HK-2 (cell line): ENCODE data around the gene ZYG11A.
A peak's percentile ranks its signal among the peaks of the same experiment; 100 is the strongest.

ENCODE experiments used
- DNase-seq: peaks from one replicate; pipeline ENCODE4 v3.0.0-alpha.2; 2018; ENCODE audit not compliant: unreplicated experiment

Gene ZYG11A

DNA sequence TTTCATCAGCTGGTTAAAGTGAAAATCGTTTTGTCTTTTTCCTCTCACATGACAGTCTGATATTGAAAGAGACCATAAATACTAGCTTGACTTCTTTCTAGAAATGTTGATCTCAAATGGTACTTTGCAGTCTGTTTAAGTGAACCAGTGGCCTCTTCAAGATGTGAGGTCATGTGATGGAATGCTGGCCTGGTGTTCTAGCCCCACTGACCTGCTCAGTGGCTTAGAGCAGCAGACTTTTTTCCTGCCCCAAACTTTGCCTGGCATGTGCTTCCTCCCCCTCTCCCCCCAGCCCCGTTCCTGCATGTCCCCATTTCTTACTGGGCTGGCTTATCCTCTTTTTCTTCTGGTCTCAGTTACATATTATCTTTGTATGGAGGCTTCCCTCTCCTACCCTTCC, 34.3 kb downstream of the ZYG11A start:
- DNase-seq = no peak

DNA sequence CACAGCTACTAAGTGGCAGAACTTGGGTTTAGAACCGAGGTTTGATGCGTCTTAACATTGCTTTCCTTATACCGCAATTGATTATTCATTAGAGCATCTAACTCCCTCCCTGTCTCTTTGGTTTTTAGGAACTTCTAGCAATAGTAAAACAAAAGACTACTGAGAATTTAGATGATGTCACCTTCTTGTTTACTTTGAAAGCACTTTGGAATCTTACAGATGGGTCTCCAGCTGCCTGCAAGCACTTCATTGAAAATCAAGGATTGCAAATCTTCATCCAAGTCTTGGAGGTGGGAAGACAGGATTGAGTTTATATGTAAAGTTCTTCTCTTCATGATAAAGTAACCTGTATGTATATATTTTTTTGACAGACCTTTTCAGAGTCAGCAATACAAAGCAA, 35.0 kb downstream of the ZYG11A start:
- DNase-seq = no peak

DNA sequence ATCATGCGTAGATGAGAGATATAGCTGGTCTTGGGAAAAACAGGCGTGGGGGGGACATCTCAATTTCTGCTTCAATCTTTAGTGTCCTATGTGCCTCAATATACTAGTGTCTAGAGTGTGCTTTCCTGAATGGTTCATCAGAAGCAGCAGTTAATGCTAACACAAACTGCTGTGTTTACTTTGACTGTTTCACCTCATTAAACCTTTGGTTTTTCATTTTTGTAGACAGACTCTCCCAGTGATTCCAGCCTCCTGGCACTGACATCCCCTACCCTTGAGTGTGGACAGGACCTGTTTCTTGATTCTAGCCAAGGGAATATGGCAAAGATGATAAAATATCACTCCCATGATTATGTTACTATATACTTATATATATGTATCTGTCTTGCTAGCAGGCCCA, 37.6 kb downstream of the ZYG11A start:
- no peak for DNase-seq

DNA sequence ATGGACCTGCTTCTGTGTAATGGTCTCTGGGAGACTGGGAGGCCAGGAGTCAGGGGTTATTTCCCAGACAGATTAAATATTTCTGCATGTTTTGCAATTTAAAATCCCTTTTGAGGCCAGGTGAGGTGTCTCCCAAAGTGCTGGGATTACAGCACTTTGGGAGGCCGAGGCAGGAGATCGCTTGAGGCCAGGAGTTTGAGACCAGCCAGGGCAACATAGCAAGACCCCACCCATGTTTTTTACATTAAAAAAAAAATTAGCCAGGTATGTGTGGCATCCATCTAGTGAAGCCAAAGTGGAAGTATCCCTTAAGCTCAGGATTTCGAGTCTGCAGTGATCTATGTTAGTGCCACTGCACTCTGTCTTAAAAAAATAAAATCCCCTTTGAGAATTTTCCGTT, 44.9 kb downstream of the ZYG11A start:
- DNase-seq = no peak

DNA sequence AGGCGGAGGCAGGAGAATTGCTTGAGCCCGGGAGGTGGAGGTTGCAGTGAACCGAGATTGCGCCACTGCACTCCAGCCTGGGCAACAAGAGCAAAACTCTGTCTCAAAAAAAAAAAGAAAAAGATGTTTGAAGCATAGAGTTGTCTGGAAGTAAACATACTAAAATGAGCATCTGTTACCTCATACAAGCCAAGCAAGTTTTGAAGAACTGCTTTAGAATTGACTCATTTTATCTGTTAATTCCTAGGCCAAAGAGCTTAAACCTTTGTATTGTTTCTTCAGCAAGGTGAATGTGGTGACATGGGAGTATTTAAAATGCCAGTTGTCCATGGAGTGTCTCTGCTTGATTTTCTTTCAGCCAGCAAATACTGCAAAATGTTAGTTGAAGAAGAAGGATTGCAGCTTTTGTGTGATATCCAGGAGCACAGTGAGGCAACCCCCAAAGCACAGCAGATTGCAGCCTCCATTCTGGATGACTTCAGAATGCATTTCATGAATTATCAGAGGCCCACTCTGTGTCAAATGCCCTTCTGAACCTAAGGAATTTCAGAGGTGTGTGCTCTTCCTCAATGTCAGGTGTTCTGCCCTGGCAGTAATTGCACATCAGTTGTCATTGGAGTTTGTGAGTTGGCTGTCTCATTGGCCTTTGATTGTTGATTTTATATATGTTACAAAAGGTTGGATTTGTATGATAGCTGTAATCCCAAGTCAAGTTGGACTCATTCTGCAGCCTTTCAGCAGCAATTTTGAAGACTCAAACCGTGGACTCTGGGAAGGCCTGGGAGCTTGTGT, 50.1 kb downstream of the ZYG11A start:
- DNase-seq = no peak

DNA sequence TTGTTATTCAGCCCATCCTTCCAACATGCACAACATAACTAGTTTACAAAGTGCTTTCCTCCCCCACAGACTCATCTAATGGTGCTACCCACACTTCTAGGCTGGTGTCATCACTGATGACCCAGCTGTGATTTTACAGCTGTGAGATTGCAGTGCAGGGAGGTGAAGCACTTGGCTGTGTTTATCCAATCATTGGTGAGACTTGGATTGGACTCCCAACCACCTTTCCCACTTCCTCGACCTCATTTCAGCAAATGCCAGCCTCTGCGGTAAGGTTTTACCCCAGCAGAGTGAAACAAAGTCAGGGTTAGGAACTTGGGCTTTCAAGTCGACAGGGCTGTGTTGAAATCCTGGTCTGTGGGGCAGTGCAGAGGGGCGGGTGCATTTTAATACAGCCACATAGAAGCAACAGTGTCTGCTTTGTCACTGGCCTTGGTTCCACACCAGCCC, 56.9 kb downstream of the ZYG11A start:
- no peak for DNase-seq

DNA sequence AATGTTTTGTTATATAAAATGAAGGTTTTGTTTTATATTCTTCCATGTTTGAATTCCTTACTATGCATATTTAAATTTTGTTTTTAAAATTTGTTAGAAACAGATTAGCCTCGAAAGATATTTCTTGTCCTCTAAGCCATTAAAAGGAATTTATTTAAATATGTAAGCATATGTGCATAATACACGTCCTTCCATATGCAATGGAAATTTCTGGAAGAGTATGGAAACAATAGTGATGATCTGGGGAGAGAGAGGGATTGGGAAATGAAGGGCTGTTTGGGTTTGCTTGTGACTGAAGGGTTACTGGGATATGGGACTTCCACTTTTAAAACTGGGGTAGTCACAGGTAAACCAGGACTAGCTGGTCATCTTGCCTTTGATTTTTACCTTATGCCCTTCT, 57.8 kb downstream of the ZYG11A start:
- DNase-seq = no peak

DNA sequence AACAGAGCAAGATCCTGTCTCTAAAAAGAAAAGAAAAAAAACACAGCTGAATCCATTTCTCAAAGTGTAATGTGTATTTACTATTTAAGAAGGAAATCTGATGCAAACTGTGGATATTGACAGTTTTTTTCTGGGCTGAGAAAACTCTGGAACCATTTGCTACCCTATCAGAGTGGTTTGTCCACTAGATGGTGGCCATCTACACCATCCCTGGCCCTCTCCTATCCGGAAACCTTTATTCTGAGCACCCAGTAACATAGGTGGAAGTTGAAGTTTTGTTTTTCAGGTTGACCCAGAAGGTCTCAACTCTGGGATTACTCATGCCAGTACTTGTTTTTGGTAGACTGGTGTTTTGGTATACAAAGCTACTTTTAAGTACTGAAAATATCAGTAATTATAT, 58.8 kb downstream of the ZYG11A start:
- DNase-seq = no peak

DNA sequence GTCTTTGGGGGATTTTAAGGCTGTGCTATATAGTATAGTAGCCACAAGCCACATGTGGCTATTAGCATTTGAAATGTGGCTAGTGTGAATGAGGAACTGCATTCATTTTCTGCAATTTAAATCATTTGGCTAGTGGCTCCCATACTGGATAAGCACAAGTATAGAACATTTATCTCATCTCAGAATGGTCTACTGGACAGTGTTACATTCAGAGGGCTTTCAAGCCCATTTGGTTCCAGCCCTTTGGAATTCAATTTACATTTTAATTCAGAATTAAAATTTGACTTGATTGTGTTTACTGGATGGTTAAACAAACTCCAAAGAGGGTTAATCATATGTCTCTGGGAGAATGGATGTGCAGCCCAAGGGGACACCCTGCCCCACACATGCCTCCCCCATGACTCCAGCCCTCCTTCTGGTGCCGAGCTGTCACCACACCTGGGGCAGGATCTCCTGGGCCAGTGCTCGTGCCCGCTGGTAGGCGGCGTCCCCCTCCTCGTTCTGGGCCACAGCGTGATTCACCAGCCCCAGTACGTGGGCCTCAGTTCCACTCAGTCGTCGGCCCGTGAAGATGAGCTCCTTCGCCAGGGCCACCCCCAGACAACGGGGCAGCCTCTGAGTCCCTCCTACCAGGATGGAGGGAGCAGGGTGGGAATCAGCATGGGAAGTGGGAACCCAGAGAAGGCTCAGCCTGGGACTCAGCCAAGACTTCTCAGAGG, 61.8 kb downstream of the ZYG11A start:
- DNase-seq = no peak

DNA sequence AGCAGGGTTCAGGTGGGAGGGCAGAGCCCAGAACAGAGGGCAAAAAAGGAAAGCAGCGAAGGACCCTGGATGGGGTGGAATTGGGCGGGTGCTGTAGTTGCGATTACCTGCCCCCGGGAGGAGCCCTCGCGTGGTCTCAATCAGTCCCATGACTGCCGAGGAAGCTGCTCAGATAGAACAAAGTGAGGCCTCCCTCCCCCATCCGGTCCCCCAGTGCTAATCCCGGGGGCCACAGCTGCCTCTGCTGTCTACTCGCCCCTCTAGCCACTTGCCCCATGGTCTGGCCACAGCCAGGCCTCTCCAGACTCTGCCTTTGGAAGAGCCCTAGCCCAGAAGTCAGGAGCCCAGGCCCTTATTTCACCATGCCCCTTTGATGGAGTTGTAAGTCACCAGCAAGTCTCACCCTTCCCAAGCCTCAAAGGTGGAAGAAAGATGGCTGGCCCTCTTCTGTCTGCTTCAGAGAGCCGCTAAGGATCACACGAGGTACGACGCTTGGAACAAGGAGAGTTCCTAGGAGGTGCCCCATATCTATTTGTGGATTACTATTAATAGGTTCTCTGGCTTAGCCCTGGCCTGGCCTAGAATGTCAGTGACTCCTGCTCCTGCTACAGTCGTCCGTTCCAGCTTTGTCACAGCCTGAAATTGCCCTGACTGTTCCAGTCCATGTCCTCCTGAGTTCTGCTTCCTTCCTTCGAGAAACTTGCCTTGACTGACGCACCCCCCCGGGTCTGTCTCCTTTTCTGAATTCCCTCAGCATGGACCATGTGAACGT, 62.6 kb downstream of the ZYG11A start:
- DNase-seq = peak; percentile 46

DNA sequence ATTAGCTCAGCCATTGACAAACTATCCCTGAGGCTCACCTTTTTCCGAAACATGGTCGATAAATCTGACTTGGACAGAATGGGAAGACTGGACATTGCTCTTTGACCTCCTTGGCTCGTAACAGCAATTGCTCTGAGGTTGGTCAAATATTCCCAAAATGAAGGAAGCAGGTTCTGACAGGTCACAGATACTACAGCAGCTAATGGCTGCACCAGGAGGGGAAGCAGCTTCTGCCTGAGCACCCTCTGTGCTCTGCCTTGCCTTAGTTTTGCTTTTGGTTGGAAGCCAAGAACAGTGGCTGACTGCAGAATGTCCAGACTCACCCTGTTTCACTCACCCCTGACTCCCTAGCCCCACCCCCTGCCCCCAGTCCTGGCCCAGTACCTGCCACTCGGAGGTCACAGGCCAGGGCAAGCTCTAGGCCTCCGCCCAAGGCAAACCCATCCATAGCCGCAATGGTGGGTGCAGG, 63.6 kb downstream of the ZYG11A start:
- no peak for DNase-seq

DNA sequence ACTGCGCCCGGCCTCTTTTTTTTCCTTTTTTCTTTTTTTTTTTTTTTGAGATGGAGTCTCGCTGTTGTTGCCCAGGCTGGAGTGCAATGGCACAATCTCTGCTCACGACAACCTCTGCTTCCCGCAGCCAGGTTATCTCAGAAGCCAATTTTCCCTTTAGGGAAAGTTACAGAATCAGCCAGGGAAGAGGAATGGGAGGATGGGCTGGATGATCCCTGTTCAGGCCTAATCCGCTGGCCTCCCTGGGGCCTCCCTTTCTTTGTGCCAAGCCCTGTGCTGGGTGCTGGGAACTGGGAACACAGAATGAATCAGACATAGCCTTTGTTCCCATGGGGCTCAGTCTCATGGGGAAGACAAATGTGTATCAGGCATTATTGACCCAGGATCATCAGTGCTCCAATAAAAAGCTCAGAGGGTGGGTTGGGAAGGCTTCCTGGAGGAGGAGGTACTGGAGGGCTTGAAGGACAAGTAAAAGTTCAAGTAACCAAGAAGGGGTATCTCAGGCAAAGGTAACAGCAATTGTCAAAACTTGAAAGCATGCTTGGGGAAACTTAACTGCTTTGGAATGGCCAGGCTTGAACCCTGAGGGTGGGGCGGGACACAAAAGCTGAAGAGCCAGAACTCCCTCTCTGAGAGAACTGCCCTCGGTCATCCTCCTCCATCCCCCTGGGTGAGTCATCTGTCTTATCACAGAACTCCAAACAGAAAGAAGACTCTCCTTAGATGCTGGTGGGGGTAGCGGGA, 64.7 kb downstream of the ZYG11A start:
- no peak for DNase-seq

DNA sequence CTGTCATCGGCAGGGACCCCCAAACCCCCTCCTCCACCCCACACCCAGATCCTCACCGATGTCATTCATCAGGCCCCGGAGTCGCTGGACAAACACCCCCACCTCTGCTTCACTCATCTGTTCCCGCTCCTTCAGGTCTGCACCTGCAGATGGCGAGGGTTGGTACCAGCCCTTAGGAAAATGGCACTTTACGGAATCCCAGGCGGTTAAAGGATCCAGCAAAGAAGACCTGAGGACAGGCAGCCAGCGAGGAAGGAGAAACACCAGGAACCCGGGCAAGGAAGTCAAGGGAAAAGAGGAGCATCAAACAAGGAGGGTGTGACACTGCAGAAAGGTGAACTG, 65.2 kb downstream of the ZYG11A start:
- DNase-seq = no peak

DNA sequence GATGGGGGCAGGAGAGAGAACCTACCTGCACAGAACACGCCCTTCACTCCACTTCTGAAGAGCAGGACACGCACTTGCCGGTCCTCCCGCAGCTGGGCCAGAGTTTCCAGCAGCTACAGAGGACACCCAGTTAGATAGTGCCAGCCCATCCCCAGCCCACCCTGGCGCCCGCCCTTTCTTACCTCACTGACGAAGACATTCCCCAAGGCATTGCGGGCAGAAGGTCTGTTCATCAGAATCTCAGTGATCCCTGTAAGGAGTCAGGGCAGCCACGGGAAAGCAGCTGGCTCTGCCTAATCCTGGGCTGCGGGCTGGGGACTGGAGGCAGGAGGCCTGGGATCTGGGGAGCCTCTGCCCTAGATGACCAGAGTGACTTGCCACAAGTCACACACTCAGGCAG, 69.0 kb downstream of the ZYG11A start:
- no peak for DNase-seq

DNA sequence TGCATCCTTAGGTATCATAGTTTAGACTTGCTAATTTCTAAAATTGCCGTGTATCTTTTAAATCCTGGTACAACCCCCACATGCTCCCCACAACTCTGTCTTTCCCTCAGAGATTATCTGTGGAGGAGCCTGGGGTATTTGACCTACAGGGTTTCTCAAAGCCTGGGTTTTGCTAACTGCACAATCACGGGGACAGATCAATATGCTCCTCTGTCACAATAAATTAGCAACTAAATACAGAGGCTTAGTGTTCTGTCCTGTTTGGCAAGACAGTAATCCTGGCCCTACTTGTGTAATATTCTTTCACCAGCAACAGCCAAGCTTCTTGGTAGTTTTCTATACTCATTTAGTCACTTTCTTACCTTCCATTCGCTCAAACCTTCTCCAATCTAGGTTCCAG, 70.5 kb downstream of the ZYG11A start:
- DNase-seq = no peak

DNA sequence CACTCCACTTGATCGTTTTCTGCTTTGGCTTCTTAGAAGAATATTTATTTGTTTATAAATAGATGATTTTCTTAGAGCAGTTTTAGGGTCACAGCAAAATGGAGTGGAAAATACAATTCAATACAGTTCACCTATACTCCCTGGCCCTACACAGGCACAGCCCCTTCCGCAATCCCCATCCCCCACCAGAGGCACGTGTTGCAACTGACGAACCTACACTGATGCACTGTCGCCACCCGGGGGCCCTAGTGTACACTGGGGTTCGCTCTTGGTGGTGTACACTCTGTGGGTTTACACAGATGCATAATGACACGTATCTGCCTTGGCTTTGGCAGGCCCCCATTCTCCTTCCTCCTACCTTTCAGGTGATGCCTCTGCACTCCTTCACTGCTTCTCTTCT, 71.0 kb downstream of the ZYG11A start:
- no peak for DNase-seq

DNA sequence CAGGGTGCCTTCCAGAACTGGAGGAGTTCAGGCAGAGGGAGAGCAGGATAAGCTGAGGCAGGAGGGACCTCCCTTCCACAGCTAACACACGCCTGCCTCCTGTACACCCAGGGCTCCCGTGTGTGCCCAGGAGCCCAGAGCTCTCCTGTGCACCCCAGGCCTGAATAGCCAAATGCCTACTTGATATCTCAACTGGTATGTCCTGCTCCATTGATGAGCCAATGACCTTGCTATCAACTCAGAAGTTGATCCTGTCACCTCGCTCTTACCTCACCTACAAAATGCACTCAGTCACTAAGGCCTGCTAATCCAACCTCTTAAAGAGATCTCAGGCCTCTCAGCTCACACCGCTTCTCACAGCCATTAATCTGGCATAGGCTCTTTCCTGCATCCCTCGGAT, 71.9 kb downstream of the ZYG11A start:
- DNase-seq = no peak

DNA sequence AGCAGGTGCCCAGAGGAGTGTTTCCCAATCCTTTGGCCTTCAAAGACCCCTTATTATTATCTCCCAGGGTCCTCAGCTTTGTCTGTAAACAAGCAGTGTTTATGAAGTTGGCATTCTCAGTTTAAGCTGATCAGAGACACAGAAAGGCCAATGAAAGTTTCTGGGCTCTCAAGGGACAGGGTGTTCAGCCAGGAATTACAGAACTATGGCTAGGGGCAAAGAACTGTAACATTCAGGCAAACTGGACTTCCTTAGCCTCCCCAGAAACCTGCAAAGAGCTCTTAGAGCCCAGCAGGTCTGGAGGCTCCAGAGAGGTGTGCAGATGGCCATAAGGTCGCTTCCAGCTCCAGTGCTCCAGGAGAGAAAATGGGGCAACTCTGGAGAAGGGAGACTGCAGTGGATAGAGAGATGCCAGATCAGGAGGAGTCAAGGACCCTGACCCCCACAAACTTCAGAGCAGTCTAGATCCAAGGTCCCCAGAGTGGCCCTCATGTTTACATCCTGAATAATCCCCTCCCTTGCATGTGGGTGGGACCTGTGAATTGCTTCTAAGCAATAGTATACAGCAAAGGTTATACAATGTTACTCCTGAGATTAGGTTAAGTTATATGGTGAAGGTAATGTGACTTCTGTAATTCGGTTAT, 72.8 kb downstream of the ZYG11A start:
- no peak for DNase-seq

DNA sequence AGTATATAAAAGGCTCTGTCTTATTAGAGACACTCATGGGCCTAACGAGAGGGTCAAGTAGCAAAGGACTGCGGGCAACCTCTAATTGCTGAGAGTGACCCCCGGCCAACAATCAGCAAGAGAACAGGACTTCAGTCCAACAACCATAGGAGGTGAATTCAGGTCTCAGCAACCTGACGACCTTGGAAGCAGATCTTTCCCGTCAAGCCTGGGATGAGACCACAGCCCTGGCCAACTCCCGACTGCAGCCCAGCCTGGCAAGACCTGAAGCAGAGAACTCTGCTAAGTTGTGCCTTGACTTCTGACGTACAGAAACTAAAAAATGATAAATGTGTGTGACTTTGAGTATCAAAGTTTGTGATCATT, 73.3 kb downstream of the ZYG11A start:
- no peak for DNase-seq

DNA sequence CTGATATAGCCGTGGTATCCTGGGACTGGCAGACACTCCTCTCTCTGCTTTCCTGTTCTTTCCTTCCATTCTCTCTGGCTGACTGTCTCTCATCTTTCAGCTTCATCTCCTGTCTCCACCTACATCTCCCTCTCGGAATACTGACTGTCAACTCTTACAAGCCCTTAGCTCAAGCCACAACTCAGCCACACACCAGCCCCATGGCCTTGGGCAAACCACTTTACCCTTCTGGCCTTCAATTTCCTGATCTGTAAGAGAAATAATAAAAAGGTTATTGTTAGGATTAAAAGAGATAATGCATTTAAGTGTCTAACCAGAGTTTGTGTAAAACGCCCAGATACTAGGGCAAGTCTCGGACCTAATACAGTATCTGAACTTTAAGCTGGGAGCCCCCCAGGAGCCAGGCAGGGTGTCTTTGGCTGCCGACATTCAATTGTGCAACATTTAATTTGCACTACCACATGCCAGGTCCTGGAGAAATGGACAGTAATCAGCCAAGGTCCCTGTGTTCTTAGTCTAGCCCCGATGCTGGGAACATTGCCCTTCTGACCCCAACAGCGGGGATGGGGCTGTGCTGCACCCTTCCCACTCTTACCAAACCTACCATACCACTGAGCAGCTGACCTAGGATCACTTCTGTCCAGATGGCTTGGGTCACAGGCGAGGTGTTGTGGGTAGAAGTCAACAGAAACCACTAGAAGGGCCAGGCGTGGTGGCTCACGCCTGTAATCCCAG, 73.8 kb downstream of the ZYG11A start:
- DNase-seq = no peak

DNA sequence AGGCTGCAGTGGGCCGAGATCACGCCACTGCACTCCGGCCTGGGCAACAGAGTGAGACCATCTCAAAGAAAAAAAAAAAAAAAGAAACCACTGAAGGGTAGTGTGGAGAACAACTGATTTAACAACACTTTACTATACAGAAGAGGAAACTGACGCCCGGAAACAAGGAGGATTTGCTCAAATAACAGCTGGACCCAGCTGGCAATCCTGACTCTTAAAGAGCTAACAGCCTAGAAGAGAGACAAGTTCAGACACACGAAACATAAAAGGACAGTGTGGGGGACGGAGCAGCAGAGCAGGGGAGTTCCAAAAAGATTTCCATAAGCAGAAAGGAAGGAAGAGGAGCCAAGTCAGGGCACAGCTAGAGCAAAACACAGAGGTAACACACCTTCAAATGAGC, 74.6 kb downstream of the ZYG11A start:
- DNase-seq = no peak
